Bronchial epithelial cell (primary cell): ENCODE results near the gene ANKRD13D. TPM values are rescaled to one million over a fixed set of nuclear protein-coding genes. Genes with fewer than 3 reads are reported as not detected.
A peak's percentile ranks its signal among the peaks of the same experiment; 100 is the strongest.

Source experiments
- DNase-seq: peaks from one replicate; pipeline ENCODE4 v3.0.0-alpha.2; 2010; ENCODE audit warnings: low read depth
- FAIRE-seq: peaks from 2 replicates; lab custom pipeline; 2011; peaks lifted over from hg19 to GRCh38; lab: Jason Lieb, UNC
- H3K27me3 ChIP-seq: 2 replicates; pipeline ENCODE4 v1.5.1; 2011; ENCODE audit warnings: low read length; ENCODE audit not compliant: control insufficient read depth, insufficient read depth
- H3K36me3 ChIP-seq: 2 replicates; pipeline ENCODE4 v1.5.1; 2011; ENCODE audit warnings: low read length; ENCODE audit not compliant: control insufficient read depth, insufficient read depth
- H3K4me3 ChIP-seq: 2 replicates; pipeline ENCODE4 v1.5.1; 2011; ENCODE audit warnings: mild to moderate bottlenecking, low read depth, low read length, control low read depth
- CTCF ChIP-seq: IDR thresholded peaks from 2 replicates; pipeline ENCODE4 v1.5.1; 2011; ENCODE audit warnings: mild to moderate bottlenecking, moderate library complexity, low read length, control low read depth, inconsistent platforms; ENCODE audit not compliant: insufficient read depth, severe bottlenecking
- total RNA-seq: library from RNA; depleted of rRNA; stranded (reverse); fragments of >200 nt; gene quantifications from 2 replicates; pipeline ENCODE4 v1.2.1, GENCODE V29; 2014

Gene ANKRD13D
- total RNA-seq, 1 donor from 2014 or later: 22.4 TPM

GRCh38 chr11:67344264-67344663, 55.2 kb downstream of the ANKRD13D start:
- no peaks in the 10 kb centered on the region for H3K36me3 ChIP-seq
- FAIRE-seq (no peak), DNase-seq (no peak)
- TF ChIP-seq CTCF: no peak
- H3K27me3 ChIP-seq: no peaks in the 10 kb centered on the region
- H3K4me3 ChIP-seq: no peak overlapping the region

- no peak for FAIRE-seq
- no peak for TF ChIP-seq CTCF
- DNase-seq: no peak
- Histone ChIP-seq H3K36me3 (no peaks in the 10 kb centered on the region), H3K27me3 (no peaks in the 10 kb centered on the region), H3K4me3 (no peak overlapping the region)
Measured at GRCh38 chr11:67345247-67345919, 56.3 kb downstream of the ANKRD13D start.

- Histone ChIP-seq H3K36me3 (peaks cover 2% of the 10 kb centered on the region), H3K4me3 (no peak overlapping the region), H3K27me3 (no peaks in the 10 kb centered on the region)
- DNase-seq (peak; percentile 99), FAIRE-seq (peak; percentile 36)
- peak; percentile 89 for TF ChIP-seq CTCF
Measured at GRCh38 chr11:67345920-67346819, 57.1 kb downstream of the ANKRD13D start.

GRCh38 chr11:67347964-67348749, 59.1 kb downstream of the ANKRD13D start:
- FAIRE-seq (no peak), DNase-seq (no peak)
- TF ChIP-seq CTCF: no peak

GRCh38 chr11:67349036-67349435, 59.9 kb downstream of the ANKRD13D start:
- no peak for TF ChIP-seq CTCF
- Histone ChIP-seq H3K27me3 (no peaks in the 10 kb centered on the region), H3K36me3 (peaks cover 5% of the 10 kb centered on the region), H3K4me3 (no peak overlapping the region)
- FAIRE-seq: no peak
- DNase-seq: no peak

More at GRCh38 chr11:67347964-67348749, 59.1 kb downstream of the ANKRD13D start:
- Histone ChIP-seq H3K4me3 (no peak overlapping the region), H3K36me3 (peaks cover 5% of the 10 kb centered on the region), H3K27me3 (no peaks in the 10 kb centered on the region)
